Esophagus muscularis mucosa (tissue), 4 donors: Measurements from ENCODE around the gene RHO. TPM values are rescaled to one million over a fixed set of nuclear protein-coding genes. Genes with fewer than 3 reads are reported as not detected.
"Not testable (repeated sequence)": the region's sequence is repeated elsewhere in the genome, so short reads cannot be mapped to it uniquely, and the experiment has no call there.

Experiments used
- DNase-seq: peaks from one replicate; pipeline ENCODE4 v3.0.0-alpha.2; 2017; ENCODE audit errors: extremely low spot score
- H3K27ac ChIP-seq, 4 donors: fragments of 200-600 bp; sonication (generic); replicated peaks in 1 of 4; 1 replicate in 3 of 4; 2 replicates in 1 of 4; pipeline ENCODE4 v1.5.1; 2016 to 2019; ENCODE audit warnings: mild to moderate bottlenecking in 1 of 4
- H3K27me3 ChIP-seq, 4 donors: fragments of 200-600 bp; sonication (generic); one replicate each; pipeline versions ENCODE4 v1.5.1 to v1.6.0; 2016 to 2019
- H3K36me3 ChIP-seq, 4 donors: fragments of 200-600 bp; sonication (generic); one replicate each; pipeline ENCODE4 v1.5.1; 2016 to 2019
- H3K4me1 ChIP-seq, 4 donors: fragments of 200-600 bp; sonication (generic); one replicate each; pipeline ENCODE4 v1.5.1; 2016 to 2019
- H3K4me3 ChIP-seq, 4 donors: fragments of 200-600 bp; sonication (generic); 1 replicate in 2 of 4; 2 replicates in 2 of 4; pipeline ENCODE4 v1.5.1; 2016 to 2019; ENCODE audit warnings: mild to moderate bottlenecking in 4 of 4, moderate library complexity in 1 of 4
- H3K9me3 ChIP-seq, 4 donors: fragments of 200-600 bp; sonication (generic); 1 replicate in 3 of 4; 2 replicates in 1 of 4; pipeline ENCODE4 v1.5.1; 2016 to 2019
- EP300 ChIP-seq: sonication (generic); formaldehyde crosslinking; IDR thresholded peaks from one replicate; pipeline ENCODE4 v1.6.1; 2017; ENCODE audit warnings: antibody characterized with exemption
- POLR2A ChIP-seq: fragments of 450-650 bp; IDR thresholded peaks from one replicate; pipeline ENCODE4 v1.6.1; 2017; ENCODE audit warnings: antibody characterized with exemption, moderate library complexity, mild to moderate bottlenecking, low read depth
- POLR2AphosphoS5 ChIP-seq, 2 donors: sonication (generic); formaldehyde crosslinking; IDR thresholded peaks; one replicate each; pipeline ENCODE4 v1.6.1; 2017; ENCODE audit warnings: antibody characterized with exemption in 2 of 2
- WGBS: methylation state at CpG from one replicate; pipeline ENCODE4 v1.1.5; 2018; 5-methylcytosine and 5-hydroxymethylcytosine counted together
- intact Hi-C: fragments of 100-400 bp; cut with DNase I; formaldehyde crosslinking; loops from one replicate; pipeline ENCODE4 v1.15.1; 2023
- total RNA-seq, 4 donors: library from RNA; depleted of rRNA; stranded (reverse); fragments of >200 nt; gene quantifications; one replicate each; pipeline versions ENCODE4 v1.1.0 to v1.2.1, GENCODE V29; 2016
- TF ChIP-seq, protein P1 (sequence below), 3 experiments: fragments of 200-600 bp in 2 of 3; fragments of 450-650 bp in 1 of 3; sonication (generic) in 2 of 3; IDR thresholded peaks; one replicate each; pipeline ENCODE4 v1.5.1; 2017 to 2019; ENCODE audit warnings: antibody characterized with exemption in 3 of 3, mild to moderate bottlenecking in 2 of 3, moderate library complexity in 1 of 3

The RHO gene
- total RNA-seq, 4 donors from 2014 or later: not detected

GRCh38 chr3:129490273-129490675 is 38.2 kb upstream of the RHO start:
- DNase-seq: peak; percentile 93
- Histone ChIP-seq H3K27me3 (no peaks in the 10 kb centered on the region), H3K27ac (peak overlapping the region; percentile 62 to 73 (median 68)), H3K9me3 (no peaks in the 10 kb centered on the region), H3K4me3 (no peak overlapping the region), H3K4me1 (peaks cover 20 to 34% (median 23%) of the 10 kb centered on the region in 4 donors), H3K36me3 (peaks cover 0 to 69% (median 41%) of the 10 kb centered on the region in 4 donors)
- TF ChIP-seq, protein P1, sequence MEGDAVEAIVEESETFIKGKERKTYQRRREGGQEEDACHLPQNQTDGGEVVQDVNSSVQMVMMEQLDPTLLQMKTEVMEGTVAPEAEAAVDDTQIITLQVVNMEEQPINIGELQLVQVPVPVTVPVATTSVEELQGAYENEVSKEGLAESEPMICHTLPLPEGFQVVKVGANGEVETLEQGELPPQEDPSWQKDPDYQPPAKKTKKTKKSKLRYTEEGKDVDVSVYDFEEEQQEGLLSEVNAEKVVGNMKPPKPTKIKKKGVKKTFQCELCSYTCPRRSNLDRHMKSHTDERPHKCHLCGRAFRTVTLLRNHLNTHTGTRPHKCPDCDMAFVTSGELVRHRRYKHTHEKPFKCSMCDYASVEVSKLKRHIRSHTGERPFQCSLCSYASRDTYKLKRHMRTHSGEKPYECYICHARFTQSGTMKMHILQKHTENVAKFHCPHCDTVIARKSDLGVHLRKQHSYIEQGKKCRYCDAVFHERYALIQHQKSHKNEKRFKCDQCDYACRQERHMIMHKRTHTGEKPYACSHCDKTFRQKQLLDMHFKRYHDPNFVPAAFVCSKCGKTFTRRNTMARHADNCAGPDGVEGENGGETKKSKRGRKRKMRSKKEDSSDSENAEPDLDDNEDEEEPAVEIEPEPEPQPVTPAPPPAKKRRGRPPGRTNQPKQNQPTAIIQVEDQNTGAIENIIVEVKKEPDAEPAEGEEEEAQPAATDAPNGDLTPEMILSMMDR (IDR thresholded peaks at IDR 0.05): peak; percentile 80 to 84 (median 81)
- TF ChIP-seq EP300: no peak
- TF ChIP-seq POLR2AphosphoS5 (IDR thresholded peaks at IDR 0.05): peak; percentile 54 to 88
- intact Hi-C loops: loop anchor here (2.0 to 5.0 kb wide), 3 partner anchors 112 to 443 kb away; no protein-coding TSS in a partner anchor
- WGBS: 19% methylated on average over 5 of the region's 5 CpGs

DNA sequence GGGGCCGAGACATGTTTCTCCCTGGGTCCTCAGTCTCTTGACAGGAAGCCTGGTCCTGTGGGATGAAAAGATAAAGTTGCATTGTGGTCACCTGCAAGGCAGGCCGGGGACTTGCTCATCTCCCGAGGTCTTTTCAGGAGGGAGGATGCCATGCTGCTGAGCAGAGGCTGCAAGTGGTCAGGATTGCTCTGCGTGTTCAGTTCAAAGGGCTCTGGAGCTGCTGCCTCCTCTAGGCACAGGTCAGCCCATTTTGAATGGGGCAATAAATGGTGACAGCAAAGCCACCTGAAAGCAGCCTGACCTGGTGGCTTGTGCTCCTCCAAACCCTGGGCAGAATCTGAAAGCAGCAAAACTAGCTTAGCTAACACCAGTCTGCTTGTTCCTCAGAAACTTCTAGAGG is 37.4 kb upstream of the RHO start:
- H3K4me3 ChIP-seq, H3K9me3 ChIP-seq, DNase-seq, H3K27me3 ChIP-seq: not testable (repeated sequence)
- peaks cover 16 to 36% (median 23%) of the 10 kb centered on the region in 4 donors for H3K4me1 ChIP-seq
- peak overlapping the region in 3 of 4 donors; percentile 66 to 73 (median 71) for H3K27ac ChIP-seq
- peaks cover 0 to 67% (median 44%) of the 10 kb centered on the region in 4 donors for H3K36me3 ChIP-seq
- no CpG with 5 or more reads among the region's 4 CpGs for WGBS
- intact Hi-C loops: loop anchor here (2.0 to 5.0 kb wide), 3 partner anchors 111 to 442 kb away; no protein-coding TSS in a partner anchor

- Histone ChIP-seq H3K27ac (no peak overlapping the region), H3K36me3 (peaks cover 0 to 68% (median 45%) of the 10 kb centered on the region in 4 donors), H3K4me1 (peaks cover 13 to 32% (median 18%) of the 10 kb centered on the region in 4 donors), H3K4me3 (no peak overlapping the region), H3K27me3 (no peaks in the 10 kb centered on the region), H3K9me3 (no peaks in the 10 kb centered on the region)
- intact Hi-C loops: loop anchor here (2.0 to 5.0 kb wide), 3 partner anchors 111 to 441 kb away; no protein-coding TSS in a partner anchor
- TF ChIP-seq EP300: no peak
- TF ChIP-seq POLR2AphosphoS5 (IDR thresholded peaks at IDR 0.05): no peak
- no peak for TF ChIP-seq POLR2A
- TF ChIP-seq, protein P1 (IDR thresholded peaks at IDR 0.05): no peak
- 93% methylated on average over 8 of the region's 9 CpGs for WGBS
- no peak for DNase-seq
Measured at GRCh38 chr3:129491794-129492193, 36.6 kb upstream of the RHO start.

DNA sequence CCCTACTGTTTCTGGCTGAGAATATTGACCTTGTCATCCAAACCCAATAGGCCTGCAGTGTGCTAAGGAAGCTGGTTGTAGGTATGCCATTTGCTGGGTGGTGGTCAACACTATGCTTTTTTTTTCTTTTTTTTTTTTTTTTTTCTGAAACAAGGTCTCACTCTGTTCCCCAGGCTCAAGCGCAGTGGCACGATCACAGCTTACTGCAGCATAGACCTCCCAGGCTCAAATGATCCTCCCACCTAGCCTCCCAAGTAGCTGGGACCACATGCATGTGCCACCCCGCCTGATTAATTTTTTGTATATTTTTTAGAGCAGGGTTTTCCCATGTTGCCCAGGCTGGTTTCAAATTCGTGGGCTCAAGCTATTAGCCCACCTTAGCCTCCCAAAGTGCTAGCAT is 35.7 kb upstream of the RHO start:
- Histone ChIP-seq H3K4me3 (no peak overlapping the region), H3K27ac (no peak overlapping the region), H3K27me3 (no peaks in the 10 kb centered on the region), H3K36me3 (peaks cover 0 to 68% (median 47%) of the 10 kb centered on the region in 4 donors), H3K4me1 (peaks cover 12 to 31% (median 21%) of the 10 kb centered on the region in 4 donors), H3K9me3 (no peaks in the 10 kb centered on the region)
- intact Hi-C loops: loop anchor here (5.0 kb wide), 1 partner anchor 110 kb away; no protein-coding TSS in a partner anchor
- DNase-seq: no peak
- no peak for TF ChIP-seq EP300
- TF ChIP-seq, protein P1 (IDR thresholded peaks at IDR 0.05): no peak
- no peak for TF ChIP-seq POLR2A
- TF ChIP-seq POLR2AphosphoS5 (IDR thresholded peaks at IDR 0.05): no peak
- 95% methylated on average over 4 of the region's 4 CpGs for WGBS

DNA sequence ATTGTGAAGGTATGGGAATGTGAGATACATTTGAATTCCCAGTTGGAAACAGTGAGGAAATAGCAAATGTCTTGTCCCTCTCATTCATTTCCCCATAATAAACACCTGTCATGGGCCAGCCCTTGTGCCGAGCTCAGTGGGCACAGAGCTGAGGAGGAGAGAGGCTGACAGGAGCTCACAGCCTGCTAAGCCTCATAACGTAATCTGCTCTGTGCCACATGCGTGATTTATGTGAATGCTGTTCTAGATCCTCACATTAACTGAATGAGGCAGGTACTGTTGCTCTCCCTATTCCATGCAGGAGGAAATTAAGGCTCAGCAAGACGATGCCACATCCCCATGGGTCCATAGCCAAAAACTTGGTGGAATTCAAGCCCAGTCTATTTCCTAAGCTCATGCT is 35.2 kb upstream of the RHO start:
- intact Hi-C loops: loop anchor here (5.0 kb wide), 1 partner anchor 109 kb away; no protein-coding TSS in a partner anchor
- Histone ChIP-seq H3K36me3 (peaks cover 0 to 64% (median 44%) of the 10 kb centered on the region in 4 donors), H3K4me3 (no peak overlapping the region), H3K27ac (no peak overlapping the region), H3K4me1 (peaks cover 12 to 36% (median 21%) of the 10 kb centered on the region in 4 donors), H3K27me3 (no peaks in the 10 kb centered on the region), H3K9me3 (no peaks in the 10 kb centered on the region)
- 90% methylated on average over 4 of the region's 4 CpGs for WGBS
- TF ChIP-seq, protein P1 (IDR thresholded peaks at IDR 0.05): no peak
- TF ChIP-seq EP300: no peak
- TF ChIP-seq POLR2AphosphoS5 (IDR thresholded peaks at IDR 0.05): no peak
- DNase-seq: no peak

DNA sequence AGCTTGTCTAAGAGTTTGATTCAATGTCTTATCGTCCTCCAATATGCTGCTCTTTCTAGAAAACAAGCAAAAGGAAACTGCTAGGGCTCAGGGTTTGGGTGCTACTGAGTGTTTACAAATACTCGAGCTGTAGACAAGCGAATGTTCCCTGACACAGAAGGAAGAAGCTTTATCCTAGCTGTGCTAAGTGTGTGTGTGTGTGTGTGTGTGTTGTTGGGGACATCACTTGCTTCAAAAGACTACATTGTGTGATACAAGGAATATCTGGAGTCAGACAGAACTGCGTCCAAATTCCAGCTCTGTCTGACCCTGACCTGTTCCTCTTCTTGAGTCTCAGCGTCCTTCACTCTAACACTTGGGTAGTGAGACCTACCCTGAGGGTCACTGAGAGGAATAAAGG is 33.9 kb upstream of the RHO start:
- peaks cover 12 to 47% (median 23%) of the 10 kb centered on the region in 4 donors for H3K4me1 ChIP-seq
- H3K27ac ChIP-seq: peak overlapping the region; percentile 41 to 67 (median 57)
- H3K27me3 ChIP-seq, DNase-seq, H3K9me3 ChIP-seq, H3K4me3 ChIP-seq: not testable (repeated sequence)
- 75% methylated on average over 5 of the region's 5 CpGs for WGBS
- intact Hi-C loops: loop anchor here (5.0 kb wide), 1 partner anchor 108 kb away; no protein-coding TSS in a partner anchor
- peaks cover 0 to 59% (median 37%) of the 10 kb centered on the region in 4 donors for H3K36me3 ChIP-seq

DNA sequence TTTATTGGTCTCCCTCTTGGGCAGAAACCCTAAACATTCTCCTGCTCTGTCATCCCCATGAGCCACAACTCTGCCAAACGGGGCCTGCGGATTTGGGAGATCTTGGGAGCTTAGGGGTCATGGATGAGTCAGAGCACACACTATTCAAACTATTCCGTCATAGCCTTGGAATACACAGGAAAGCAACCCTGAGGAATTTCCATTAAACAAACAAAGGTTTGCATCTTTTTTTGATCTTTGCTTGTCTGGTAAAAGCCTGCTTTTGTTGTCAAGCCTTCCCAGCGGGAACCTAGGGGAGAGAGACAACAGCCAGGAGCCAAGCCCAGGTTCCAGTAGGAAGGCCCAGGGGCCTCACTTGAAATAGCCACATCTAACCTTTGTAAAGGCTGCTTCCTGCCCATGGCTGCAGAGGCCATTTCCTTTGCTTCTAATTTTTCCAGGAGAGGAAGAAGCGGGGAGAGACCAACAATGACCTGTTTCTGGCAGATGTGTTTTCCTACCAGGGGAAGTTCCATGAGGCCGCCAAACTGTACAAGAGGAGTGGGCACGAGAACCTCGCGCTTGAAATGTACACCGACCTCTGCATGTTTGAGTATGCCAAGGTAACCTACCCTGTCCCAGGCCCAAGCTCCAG is 33.3 kb upstream of the RHO start:
- H3K27me3 ChIP-seq, intact Hi-C loops, H3K4me3 ChIP-seq, DNase-seq, H3K9me3 ChIP-seq: not testable (repeated sequence)
- 68% methylated on average over 9 of the region's 10 CpGs for WGBS
- Histone ChIP-seq H3K36me3 (peaks cover 3 to 63% (median 40%) of the 10 kb centered on the region in 4 donors), H3K27ac (peak overlapping the region; percentile 14 to 67 (median 60)), H3K4me1 (peaks cover 9 to 48% (median 24%) of the 10 kb centered on the region in 4 donors)

DNA sequence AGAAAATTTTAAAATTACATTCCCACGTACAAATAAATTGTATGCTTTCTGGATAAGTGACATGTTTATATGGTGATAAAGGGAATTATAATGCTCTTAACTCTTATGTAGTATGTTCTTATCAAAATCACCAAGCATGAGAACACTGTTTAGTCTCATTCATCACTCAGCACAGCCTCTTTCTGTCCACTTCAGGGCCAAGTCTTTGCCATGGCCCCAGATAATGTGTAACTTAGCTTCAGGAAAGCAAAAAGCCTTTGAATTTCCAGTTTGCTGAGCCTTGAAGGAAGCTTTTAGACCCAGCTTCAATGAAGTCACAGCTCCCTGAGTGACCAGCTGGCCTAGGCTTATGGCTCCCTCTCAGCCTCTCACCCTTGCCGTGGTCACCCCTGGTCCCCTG is 30.6 kb upstream of the RHO start:
- intact Hi-C loops, H3K9me3 ChIP-seq: not testable (repeated sequence)

More for the DNA sequence above, 30.6 kb upstream of the RHO start:
- peaks cover 0 to 65% (median 16%) of the 10 kb centered on the region in 4 donors for H3K4me1 ChIP-seq
- DNase-seq, H3K4me3 ChIP-seq, H3K27me3 ChIP-seq: not testable (repeated sequence)
- H3K27ac ChIP-seq: peak overlapping the region in 1 of 4 donors; percentile 54
- 98% methylated on average over 2 of the region's 2 CpGs for WGBS
- H3K36me3 ChIP-seq: peaks cover 16 to 74% (median 39%) of the 10 kb centered on the region in 4 donors
